Tibial artery (tissue), 4 donors: ENCODE measurements around the gene ACOX3.
A peak's percentile ranks its signal among the peaks of the same experiment; 100 is the strongest.
"Not testable (repeated sequence)": the region's sequence is repeated elsewhere in the genome, so short reads cannot be mapped to it uniquely, and the experiment has no call there.

Experiments used
- DNase-seq, 2 donors: peaks; one replicate each; pipeline ENCODE4 v3.0.0-alpha.2; 2019
- H3K27ac ChIP-seq, 2 donors: fragments of 200-600 bp; sonication (generic) in 1 of 2; 1 replicate in 1 of 2; 2 replicates in 1 of 2; pipeline ENCODE4 v1.5.1; 2018 to 2019; ENCODE audit warnings: mild to moderate bottlenecking in 1 of 2
- H3K27me3 ChIP-seq, 2 donors: fragments of 200-600 bp; sonication (generic) in 1 of 2; one replicate each; pipeline versions ENCODE4 v1.5.1 to v1.6.0; 2016 to 2019
- H3K36me3 ChIP-seq, 3 donors: fragments of 200-600 bp; sonication (generic) in 2 of 3; one replicate each; pipeline ENCODE4 v1.5.1; 2016 to 2019; ENCODE audit warnings: mild to moderate bottlenecking in 2 of 3
- H3K4me1 ChIP-seq, 4 donors: fragments of 200-600 bp; sonication (generic) in 2 of 4; 1 replicate in 3 of 4; 2 replicates in 1 of 4; pipeline ENCODE4 v1.5.1; 2016 to 2019
- H3K4me3 ChIP-seq, 2 donors: fragments of 200-600 bp; sonication (generic) in 1 of 2; 1 replicate in 1 of 2; 2 replicates in 1 of 2; pipeline ENCODE4 v1.5.1; 2018 to 2019; ENCODE audit warnings: mild to moderate bottlenecking in 2 of 2
- H3K9me3 ChIP-seq, 3 donors: fragments of 200-600 bp; sonication (generic) in 1 of 3; one replicate each; pipeline ENCODE4 v1.5.1; 2016 to 2019
- intact Hi-C: fragments of 100-400 bp; cut with DNase I; formaldehyde crosslinking; loops from one replicate; pipeline ENCODE4 v1.15.0; 2023; ENCODE audit warnings: low total_unique reads
- TF ChIP-seq, protein P1 (sequence below), 2 experiments: fragments of 200-600 bp in 1 of 2; fragments of 450-650 bp in 1 of 2; IDR thresholded peaks; one replicate each; pipeline ENCODE4 v1.5.1; 2017 to 2019; ENCODE audit warnings: antibody characterized with exemption in 2 of 2, mild to moderate bottlenecking in 1 of 2, moderate library complexity in 1 of 2

ACOX3 gene

DNA sequence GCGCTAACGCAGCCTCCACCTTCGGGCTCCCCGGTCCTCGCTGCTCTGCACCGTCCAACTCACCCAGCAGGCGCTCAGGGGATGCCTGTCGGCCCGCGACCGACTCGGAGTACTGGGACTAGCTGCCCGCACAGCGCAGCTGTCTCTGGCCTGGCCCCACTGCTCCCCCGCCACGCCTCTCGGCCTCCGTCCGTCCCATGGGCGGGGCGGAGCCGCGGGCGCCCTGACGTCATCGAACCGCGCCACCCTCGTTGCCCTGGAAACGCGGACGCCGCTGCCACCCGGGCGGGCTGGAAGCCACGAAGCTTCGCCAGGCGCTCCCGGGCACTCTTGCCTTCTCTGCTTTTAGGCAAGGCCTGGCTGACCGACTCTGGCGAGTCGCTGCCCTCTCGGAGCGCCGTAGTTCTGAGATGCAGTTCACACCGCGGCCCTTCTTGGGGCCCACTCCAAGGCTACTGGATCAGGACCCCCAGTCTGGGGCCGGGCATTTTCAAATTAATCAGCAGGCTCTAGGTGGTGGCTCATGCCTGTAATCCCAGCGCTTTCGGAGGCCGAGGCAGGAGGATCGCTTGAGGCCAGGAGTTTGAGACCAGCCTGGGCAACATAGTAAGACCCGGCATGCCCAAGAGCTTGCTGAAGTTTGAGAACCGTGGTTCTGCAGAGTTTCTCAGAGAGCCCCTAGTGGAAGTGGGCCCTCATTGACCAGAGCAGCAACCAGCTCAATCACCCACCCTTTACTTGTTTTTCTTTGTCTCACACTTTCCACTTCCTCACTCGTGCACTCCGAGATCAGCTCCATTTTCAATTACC, 12.0 kb downstream of the ACOX3 start:
- Histone ChIP-seq H3K9me3 (no peaks in the 10 kb centered on the region), H3K27me3 (no peaks in the 10 kb centered on the region), H3K4me3 (peak overlapping the region; percentile 72 to 83), H3K27ac (peak overlapping the region; percentile 86), H3K4me1 (peaks cover 0 to 35% (median 28%) of the 10 kb centered on the region in 4 donors), H3K36me3 (peaks cover 0 to 9% (median 0%) of the 10 kb centered on the region in 3 donors)
- DNase-seq: peak; percentile 78 to 94
- TF ChIP-seq, protein P1, sequence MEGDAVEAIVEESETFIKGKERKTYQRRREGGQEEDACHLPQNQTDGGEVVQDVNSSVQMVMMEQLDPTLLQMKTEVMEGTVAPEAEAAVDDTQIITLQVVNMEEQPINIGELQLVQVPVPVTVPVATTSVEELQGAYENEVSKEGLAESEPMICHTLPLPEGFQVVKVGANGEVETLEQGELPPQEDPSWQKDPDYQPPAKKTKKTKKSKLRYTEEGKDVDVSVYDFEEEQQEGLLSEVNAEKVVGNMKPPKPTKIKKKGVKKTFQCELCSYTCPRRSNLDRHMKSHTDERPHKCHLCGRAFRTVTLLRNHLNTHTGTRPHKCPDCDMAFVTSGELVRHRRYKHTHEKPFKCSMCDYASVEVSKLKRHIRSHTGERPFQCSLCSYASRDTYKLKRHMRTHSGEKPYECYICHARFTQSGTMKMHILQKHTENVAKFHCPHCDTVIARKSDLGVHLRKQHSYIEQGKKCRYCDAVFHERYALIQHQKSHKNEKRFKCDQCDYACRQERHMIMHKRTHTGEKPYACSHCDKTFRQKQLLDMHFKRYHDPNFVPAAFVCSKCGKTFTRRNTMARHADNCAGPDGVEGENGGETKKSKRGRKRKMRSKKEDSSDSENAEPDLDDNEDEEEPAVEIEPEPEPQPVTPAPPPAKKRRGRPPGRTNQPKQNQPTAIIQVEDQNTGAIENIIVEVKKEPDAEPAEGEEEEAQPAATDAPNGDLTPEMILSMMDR (IDR thresholded peaks at IDR 0.05): no peak
- intact Hi-C loops: loop anchor here (5.0 kb wide), 1 partner anchor 271 kb away; the partner anchor contains the start of gene ABLIM2

DNA sequence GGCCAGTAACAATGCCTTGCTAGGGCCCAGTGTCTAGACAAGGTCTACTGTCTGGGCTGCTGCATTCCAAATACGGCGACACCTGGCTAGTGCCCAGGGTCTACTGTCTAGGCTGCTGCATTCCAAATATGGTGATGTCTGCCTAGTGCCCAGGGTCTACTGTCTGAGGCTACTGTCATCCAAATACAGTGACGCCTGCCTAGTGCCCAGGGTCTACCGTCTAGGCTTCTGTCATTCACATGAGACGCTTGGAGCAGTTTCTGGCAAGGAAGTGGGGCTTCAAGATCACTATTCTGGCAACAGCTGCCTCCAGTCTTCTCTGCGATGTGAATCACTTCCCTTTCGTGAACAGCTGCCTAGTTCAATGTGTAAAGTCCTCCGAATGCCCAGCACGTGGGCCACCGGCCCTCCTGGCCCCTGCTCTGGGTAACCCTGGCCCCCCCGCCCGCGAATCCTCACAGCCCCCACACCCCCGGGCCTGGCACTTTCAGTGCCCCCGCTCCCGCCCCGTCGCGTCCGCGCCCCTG, 12.7 kb downstream of the ACOX3 start:
- TF ChIP-seq, protein P1 (IDR thresholded peaks at IDR 0.05): no peak
- peak overlapping the region; percentile 86 for H3K27ac ChIP-seq
- intact Hi-C loops: loop anchor here (5.0 kb wide), 1 partner anchor 271 kb away; the partner anchor contains the start of gene ABLIM2

DNA sequence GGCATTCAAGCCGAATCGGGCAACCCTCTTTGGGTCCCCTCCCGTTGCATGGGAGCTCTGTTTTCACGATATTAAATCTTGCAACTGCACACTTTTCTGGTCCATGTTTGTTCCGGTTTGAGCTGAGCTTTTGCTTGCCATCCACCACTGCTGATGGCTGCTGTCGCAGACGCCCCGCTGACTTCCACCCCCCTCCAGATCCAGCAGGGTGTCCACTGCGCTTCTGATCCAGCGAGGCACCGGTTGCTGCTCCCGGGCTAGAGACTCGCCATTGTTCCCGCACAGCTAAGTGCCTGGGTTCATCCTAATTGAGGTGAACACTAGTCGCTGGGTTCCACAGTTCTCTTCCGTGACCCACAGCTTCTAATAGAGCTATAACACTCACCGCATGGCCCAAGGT, 13.3 kb downstream of the ACOX3 start:
- Histone ChIP-seq H3K36me3 (peaks cover 0 to 9% (median 0%) of the 10 kb centered on the region in 3 donors), H3K9me3 (no peaks in the 10 kb centered on the region), H3K4me3 (peak overlapping the region; percentile 72 to 83), H3K4me1 (peaks cover 0 to 42% (median 32%) of the 10 kb centered on the region in 4 donors), H3K27ac (peak overlapping the region; percentile 86), H3K27me3 (no peaks in the 10 kb centered on the region)
- no peak for DNase-seq
- TF ChIP-seq, protein P1 (IDR thresholded peaks at IDR 0.05): no peak
- intact Hi-C loops: loop anchor here (5.0 kb wide), 1 partner anchor 270 kb away; the partner anchor contains the start of gene ABLIM2

More for the DNA sequence above, 12.7 kb downstream of the ACOX3 start:
- peaks cover 0 to 9% (median 0%) of the 10 kb centered on the region in 3 donors for H3K36me3 ChIP-seq
- H3K9me3 ChIP-seq: no peaks in the 10 kb centered on the region
- peak overlapping the region; percentile 72 to 83 for H3K4me3 ChIP-seq
- DNase-seq: peak; percentile 33 to 74
- peaks cover 0 to 38% (median 29%) of the 10 kb centered on the region in 4 donors for H3K4me1 ChIP-seq
- no peaks in the 10 kb centered on the region for H3K27me3 ChIP-seq

DNA sequence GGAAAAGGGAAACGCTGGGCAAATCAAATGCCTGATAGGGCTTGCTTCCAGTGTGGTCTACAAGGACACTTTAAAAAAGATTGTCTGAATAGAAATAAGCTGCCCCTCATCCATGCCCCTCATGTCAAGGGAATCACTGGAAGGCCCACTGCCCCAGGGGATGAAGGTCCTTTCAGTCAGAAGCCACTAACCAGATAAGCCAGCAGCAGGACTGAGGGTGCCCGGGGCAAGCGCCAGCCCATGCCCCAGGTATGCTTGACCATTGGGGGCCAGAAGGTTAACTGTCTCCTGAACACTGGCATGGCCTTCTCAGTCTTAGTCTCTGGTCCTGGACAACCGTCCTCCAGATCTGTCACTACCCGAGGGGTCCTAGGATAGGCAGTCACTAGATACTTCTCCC, 17.7 kb downstream of the ACOX3 start:
- Histone ChIP-seq H3K4me3 (no peak overlapping the region), H3K27me3 (no peaks in the 10 kb centered on the region), H3K4me1 (peaks cover 0 to 49% (median 33%) of the 10 kb centered on the region in 4 donors), H3K27ac (no peak overlapping the region), H3K9me3 (no peaks in the 10 kb centered on the region), H3K36me3 (peaks cover 0 to 13% (median 0%) of the 10 kb centered on the region in 3 donors)
- no peak for DNase-seq
- TF ChIP-seq, protein P1 (IDR thresholded peaks at IDR 0.05): no peak
- intact Hi-C loops: no loop called here

DNA sequence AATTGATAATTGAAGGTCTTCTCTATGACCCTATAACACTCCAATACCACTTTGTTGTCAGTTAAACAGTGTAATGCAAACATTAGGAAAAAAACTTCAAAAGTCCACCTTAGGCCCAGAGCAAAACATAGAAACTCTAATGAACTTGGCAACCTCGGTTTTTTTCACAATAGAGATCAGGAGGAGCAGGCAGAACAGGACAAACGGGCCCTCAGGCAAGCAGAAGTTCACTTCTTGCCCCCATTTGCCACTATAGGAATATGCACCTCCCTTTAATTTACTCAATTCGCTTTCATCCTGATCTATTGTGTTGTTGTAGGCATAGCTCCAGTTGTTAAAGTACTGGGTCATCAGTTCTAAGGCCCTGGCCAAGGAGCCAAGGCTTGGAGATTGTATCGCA, 18.2 kb downstream of the ACOX3 start:
- peaks cover 0 to 13% (median 0%) of the 10 kb centered on the region in 3 donors for H3K36me3 ChIP-seq
- peaks cover 0 to 45% (median 29%) of the 10 kb centered on the region in 4 donors for H3K4me1 ChIP-seq
- TF ChIP-seq, protein P1 (IDR thresholded peaks at IDR 0.05): no peak
- no peaks in the 10 kb centered on the region for H3K27me3 ChIP-seq
- no peaks in the 10 kb centered on the region for H3K9me3 ChIP-seq
- intact Hi-C loops: no loop called here
- no peak overlapping the region for H3K4me3 ChIP-seq
- no peak overlapping the region for H3K27ac ChIP-seq
- DNase-seq: no peak

DNA sequence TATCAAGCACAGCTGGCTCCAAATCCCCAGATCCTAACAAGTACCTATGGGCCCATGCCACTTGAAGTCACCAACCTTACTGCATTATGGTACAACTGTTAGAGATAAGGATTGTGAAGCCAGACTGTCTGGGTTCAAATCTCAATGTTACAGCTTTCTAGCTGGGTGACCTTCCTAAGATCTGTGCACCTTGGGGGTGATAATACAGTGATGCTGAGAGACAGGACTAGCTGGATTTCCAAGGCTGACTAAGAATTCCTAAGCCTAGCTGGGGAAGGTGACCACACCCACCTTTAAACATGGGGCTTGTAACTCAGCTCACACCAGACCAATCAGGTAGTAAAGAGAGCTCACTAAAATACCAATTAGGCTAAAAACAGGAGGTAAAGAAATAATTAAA, 20.4 kb downstream of the ACOX3 start:
- DNase-seq, H3K27me3 ChIP-seq, H3K4me3 ChIP-seq, H3K9me3 ChIP-seq, intact Hi-C loops: not testable (repeated sequence)
- Histone ChIP-seq H3K27ac (peak overlapping the region in 1 of 2 donors; percentile 19), H3K36me3 (peaks cover 9 to 30% (median 11%) of the 10 kb centered on the region in 3 donors), H3K4me1 (peaks cover 0 to 24% (median 8%) of the 10 kb centered on the region in 4 donors)
